ENCODE data around the gene VTN.
A peak's percentile ranks its signal among the peaks of the same experiment; 100 is the strongest.

VTN gene

GRCh38 chr17:28368306-28368831 lies 1.7 kb downstream of the VTN start:
- DNase-seq, result no peak

- no peak for DNase-seq
Observed at GRCh38 chr17:28367641-28368305, 2.3 kb downstream of the VTN start.

GRCh38 chr17:28366605-28367004 lies 3.5 kb downstream of the VTN start:
- no peak for DNase-seq

GRCh38 chr17:28365487-28365886 lies 4.6 kb downstream of the VTN start:
- DNase-seq, result no peak

- no peak for DNase-seq
Observed at GRCh38 chr17:28364665-28365363, 5.3 kb downstream of the VTN start, which contains the start of gene SEBOX. SEBOX (minus strand) TSS chr17:28365199; CDS start chr17:28365151, 48 bp downstream.

GRCh38 chr17:28363776-28364650 lies 6.1 kb downstream of the VTN start:
- no peak for DNase-seq

- no peak for DNase-seq
Observed at GRCh38 chr17:28363186-28363585, 6.9 kb downstream of the VTN start.

- DNase-seq, result no peak
Observed at GRCh38 chr17:28357901-28358197, 12.3 kb downstream of the VTN start.

- DNase-seq, result peak; percentile 92 to 97 (median 94)
Observed at GRCh38 chr17:28357061-28357900, 12.8 kb downstream of the VTN start, which contains the start of gene POLDIP2. POLDIP2 (minus strand) TSS chr17:28357527; CDS start chr17:28357448, 79 bp downstream.

GRCh38 chr17:28350271-28350670 lies 19.8 kb downstream of the VTN start:
- DNase-seq, result no peak

- DNase-seq, result no peak
Observed at GRCh38 chr17:28348979-28349378, 21.1 kb downstream of the VTN start.

- DNase-seq, result no peak
Observed at GRCh38 chr17:28347261-28347891, 22.7 kb downstream of the VTN start.

- DNase-seq, result no peak
Observed at GRCh38 chr17:28346746-28347246, 23.3 kb downstream of the VTN start.

- DNase-seq, result no peak
Observed at GRCh38 chr17:28346199-28346580, 23.9 kb downstream of the VTN start.

GRCh38 chr17:28345419-28346198 lies 24.5 kb downstream of the VTN start:
- no peak for DNase-seq

- DNase-seq, result no peak
Observed at GRCh38 chr17:28344435-28344901, 25.6 kb downstream of the VTN start.

GRCh38 chr17:28344011-28344410 lies 26.1 kb downstream of the VTN start:
- DNase-seq, result no peak

GRCh38 chr17:28343491-28343932 lies 26.6 kb downstream of the VTN start:
- DNase-seq, result no peak

- DNase-seq, result no peak
Observed at GRCh38 chr17:28342313-28342712, 27.8 kb downstream of the VTN start.

- DNase-seq, result no peak
Observed at GRCh38 chr17:28341516-28341915, 28.6 kb downstream of the VTN start.

GRCh38 chr17:28340374-28340773 lies 29.7 kb downstream of the VTN start:
- DNase-seq, result no peak

All from T-helper 2 cell (primary cell).